ENCODE measurements around the gene TPRX2.

GRCh38 chr19:47824396-47824795 lies 34.6 kb upstream of the TPRX2 start:
- TF ChIP-seq, protein P1, sequence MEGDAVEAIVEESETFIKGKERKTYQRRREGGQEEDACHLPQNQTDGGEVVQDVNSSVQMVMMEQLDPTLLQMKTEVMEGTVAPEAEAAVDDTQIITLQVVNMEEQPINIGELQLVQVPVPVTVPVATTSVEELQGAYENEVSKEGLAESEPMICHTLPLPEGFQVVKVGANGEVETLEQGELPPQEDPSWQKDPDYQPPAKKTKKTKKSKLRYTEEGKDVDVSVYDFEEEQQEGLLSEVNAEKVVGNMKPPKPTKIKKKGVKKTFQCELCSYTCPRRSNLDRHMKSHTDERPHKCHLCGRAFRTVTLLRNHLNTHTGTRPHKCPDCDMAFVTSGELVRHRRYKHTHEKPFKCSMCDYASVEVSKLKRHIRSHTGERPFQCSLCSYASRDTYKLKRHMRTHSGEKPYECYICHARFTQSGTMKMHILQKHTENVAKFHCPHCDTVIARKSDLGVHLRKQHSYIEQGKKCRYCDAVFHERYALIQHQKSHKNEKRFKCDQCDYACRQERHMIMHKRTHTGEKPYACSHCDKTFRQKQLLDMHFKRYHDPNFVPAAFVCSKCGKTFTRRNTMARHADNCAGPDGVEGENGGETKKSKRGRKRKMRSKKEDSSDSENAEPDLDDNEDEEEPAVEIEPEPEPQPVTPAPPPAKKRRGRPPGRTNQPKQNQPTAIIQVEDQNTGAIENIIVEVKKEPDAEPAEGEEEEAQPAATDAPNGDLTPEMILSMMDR (IDR thresholded peaks at IDR 0.05; ENCODE audit: low read depth, low read length) = peak; percentile 13
- TF ChIP-seq POLR2A (IDR thresholded peaks at IDR 0.05; ENCODE audit: extremely low read depth, insufficient read length) (no peak), MYC (IDR thresholded peaks at IDR 0.05; ENCODE audit: low read depth, low read length) (no peak)
- TF ChIP-seq, protein P2, sequence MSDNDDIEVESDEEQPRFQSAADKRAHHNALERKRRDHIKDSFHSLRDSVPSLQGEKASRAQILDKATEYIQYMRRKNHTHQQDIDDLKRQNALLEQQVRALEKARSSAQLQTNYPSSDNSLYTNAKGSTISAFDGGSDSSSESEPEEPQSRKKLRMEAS (IDR thresholded peaks at IDR 0.05; ENCODE audit: low read depth, low read length) = no peak

Measured in NB4 (cell line).